ENCODE measurements around the gene PPP6R3. TPM values are rescaled to one million over a fixed set of nuclear protein-coding genes. Genes with fewer than 3 reads are reported as not detected.

The PPP6R3 gene
- total RNA-seq, 3 donors from 2014 or later (not counting 1 experiment from before 2014, with no cell fraction given): 148 to 176 (median 149) TPM

DNA sequence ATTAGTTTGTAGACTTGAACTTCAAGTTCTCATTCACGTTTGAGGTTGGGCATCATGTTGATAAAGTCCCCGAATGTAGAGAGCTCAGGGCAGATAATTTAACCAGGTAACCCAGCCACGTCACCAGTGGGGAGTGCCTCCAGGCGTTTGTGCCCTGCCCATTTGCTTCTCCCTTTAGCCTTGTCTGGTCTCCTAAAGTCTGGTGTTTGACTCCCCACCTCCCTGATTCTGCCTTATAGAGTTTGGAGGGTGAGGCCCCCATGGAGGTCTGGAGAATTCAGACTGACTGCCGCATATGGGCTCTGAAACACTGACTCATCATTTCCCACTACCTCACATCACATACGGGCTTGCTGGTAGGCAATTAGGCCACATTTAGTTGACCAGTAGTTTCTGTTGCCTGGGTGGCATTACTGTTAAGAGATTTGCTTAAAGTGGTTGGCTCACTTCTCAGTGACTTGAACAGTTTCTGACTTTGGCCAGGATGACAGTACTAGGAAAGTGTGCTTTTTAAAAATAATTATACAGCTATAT, 124.5 kb downstream of the PPP6R3 start:
- DNase-seq (no peak), ATAC-seq (no peak)
- Mint-ChIP-seq H3K9me3 (no peaks in the 10 kb centered on the region), H3K4me3 (no peak overlapping the region), H3K36me3 (peaks cover 4% of the 10 kb centered on the region), H3K27me3 (ENCODE audit: low read depth in 2 of 2) (no peaks in the 10 kb centered on the region), H3K4me1 (peaks cover 14 to 25% of the 10 kb centered on the region in 2 donors), H3K27ac (peak overlapping the region in 1 of 2 donors; percentile 62)
- intact Hi-C loops (cut with micrococcal nuclease): no loop called here
- Histone ChIP-seq H3K4me1 (ENCODE audit: control insufficient read depth, insufficient read depth, low read length) (no peaks in the 10 kb centered on the region), H3K36me3 (ENCODE audit: control insufficient read depth, insufficient read depth, low read length) (peaks cover 65% of the 10 kb centered on the region), H3K9me3 (ENCODE audit: control insufficient read depth, insufficient read depth, low read length) (no peaks in the 10 kb centered on the region), H3K4me3 (ENCODE audit: low read length) (no peak overlapping the region), H3K27me3 (ENCODE audit: control insufficient read depth, insufficient read depth, low read length) (no peaks in the 10 kb centered on the region), H3K27ac (ENCODE audit: low read length) (no peak overlapping the region)
- 96% methylated on average over 4 of the region's 6 CpGs for WGBS (ENCODE audit: insufficient coverage)
- TF ChIP-seq, protein P1, sequence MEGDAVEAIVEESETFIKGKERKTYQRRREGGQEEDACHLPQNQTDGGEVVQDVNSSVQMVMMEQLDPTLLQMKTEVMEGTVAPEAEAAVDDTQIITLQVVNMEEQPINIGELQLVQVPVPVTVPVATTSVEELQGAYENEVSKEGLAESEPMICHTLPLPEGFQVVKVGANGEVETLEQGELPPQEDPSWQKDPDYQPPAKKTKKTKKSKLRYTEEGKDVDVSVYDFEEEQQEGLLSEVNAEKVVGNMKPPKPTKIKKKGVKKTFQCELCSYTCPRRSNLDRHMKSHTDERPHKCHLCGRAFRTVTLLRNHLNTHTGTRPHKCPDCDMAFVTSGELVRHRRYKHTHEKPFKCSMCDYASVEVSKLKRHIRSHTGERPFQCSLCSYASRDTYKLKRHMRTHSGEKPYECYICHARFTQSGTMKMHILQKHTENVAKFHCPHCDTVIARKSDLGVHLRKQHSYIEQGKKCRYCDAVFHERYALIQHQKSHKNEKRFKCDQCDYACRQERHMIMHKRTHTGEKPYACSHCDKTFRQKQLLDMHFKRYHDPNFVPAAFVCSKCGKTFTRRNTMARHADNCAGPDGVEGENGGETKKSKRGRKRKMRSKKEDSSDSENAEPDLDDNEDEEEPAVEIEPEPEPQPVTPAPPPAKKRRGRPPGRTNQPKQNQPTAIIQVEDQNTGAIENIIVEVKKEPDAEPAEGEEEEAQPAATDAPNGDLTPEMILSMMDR (IDR thresholded peaks at IDR 0.05): no peak

GRCh38 chr11:68589547-68590216, 129.1 kb downstream of the PPP6R3 start:
- Mint-ChIP-seq H3K9me3 (no peaks in the 10 kb centered on the region), H3K36me3 (peaks cover 20% of the 10 kb centered on the region), H3K27me3 (ENCODE audit: low read depth in 2 of 2) (no peaks in the 10 kb centered on the region), H3K4me3 (no peak overlapping the region), H3K4me1 (peaks cover 5 to 6% of the 10 kb centered on the region in 2 donors), H3K27ac (no peak overlapping the region)
- no peaks in the 10 kb centered on the region for H3K4me1 ChIP-seq (ENCODE audit: control insufficient read depth, insufficient read depth, low read length)
- TF ChIP-seq, protein P1 (IDR thresholded peaks at IDR 0.05): no peak
- ATAC-seq (no peak), DNase-seq (no peak)
- WGBS (ENCODE audit: insufficient coverage): 98% methylated on average over 7 of the region's 7 CpGs
- intact Hi-C loops (cut with micrococcal nuclease): no loop called here
- no peak overlapping the region for H3K27ac ChIP-seq (ENCODE audit: low read length)
- no peaks in the 10 kb centered on the region for H3K27me3 ChIP-seq (ENCODE audit: control insufficient read depth, insufficient read depth, low read length)
- H3K9me3 ChIP-seq (ENCODE audit: control insufficient read depth, insufficient read depth, low read length): no peaks in the 10 kb centered on the region
- H3K36me3 ChIP-seq (ENCODE audit: control insufficient read depth, insufficient read depth, low read length): peaks cover 73% of the 10 kb centered on the region
- no peak overlapping the region for H3K4me3 ChIP-seq (ENCODE audit: low read length)

DNA sequence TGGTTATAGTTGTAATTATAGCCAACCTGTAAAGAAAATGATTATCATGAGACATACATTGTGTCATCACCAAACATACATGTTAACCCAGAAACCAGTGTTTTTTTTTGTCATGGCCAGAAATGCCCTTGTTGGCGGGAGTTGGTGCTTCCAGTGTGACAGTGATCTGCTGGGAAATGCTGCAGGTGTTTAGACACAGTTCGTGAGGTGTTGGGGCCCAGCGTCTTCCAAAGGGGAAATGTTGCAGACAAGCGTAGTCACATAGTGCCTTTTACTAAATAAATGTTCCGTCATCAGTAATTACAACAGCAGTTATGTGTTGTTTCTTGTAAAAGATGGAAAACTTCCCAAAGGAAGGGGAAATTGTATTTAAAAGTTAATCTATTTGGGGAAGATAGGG, 131.2 kb downstream of the PPP6R3 start:
- Mint-ChIP-seq H3K36me3 (peaks cover 33% of the 10 kb centered on the region), H3K27ac (no peak overlapping the region), H3K4me3 (no peak overlapping the region), H3K27me3 (ENCODE audit: low read depth in 2 of 2) (no peaks in the 10 kb centered on the region), H3K4me1 (peaks cover 12% of the 10 kb centered on the region in 2 donors), H3K9me3 (no peaks in the 10 kb centered on the region)
- DNase-seq (no peak), ATAC-seq (no peak)
- intact Hi-C loops (cut with micrococcal nuclease): no loop called here
- no peaks in the 10 kb centered on the region for H3K9me3 ChIP-seq (ENCODE audit: control insufficient read depth, insufficient read depth, low read length)
- H3K27ac ChIP-seq (ENCODE audit: low read length): no peak overlapping the region
- H3K4me1 ChIP-seq (ENCODE audit: control insufficient read depth, insufficient read depth, low read length): no peaks in the 10 kb centered on the region
- TF ChIP-seq, protein P1 (IDR thresholded peaks at IDR 0.05): no peak
- peaks cover 69% of the 10 kb centered on the region for H3K36me3 ChIP-seq (ENCODE audit: control insufficient read depth, insufficient read depth, low read length)
- no peaks in the 10 kb centered on the region for H3K27me3 ChIP-seq (ENCODE audit: control insufficient read depth, insufficient read depth, low read length)
- 100% methylated on average over 5 of the region's 5 CpGs for WGBS (ENCODE audit: insufficient coverage)
- no peak overlapping the region for H3K4me3 ChIP-seq (ENCODE audit: low read length)
